Breast epithelium (tissue), 3 donors: ENCODE results near the gene FTSJ1.

Experiments used
- CTCF ChIP-seq, 3 donors: fragments of 450-650 bp; IDR thresholded peaks; one replicate each; pipeline ENCODE4 v1.5.1; 2016 to 2017; ENCODE audit warnings: antibody characterized with exemption in 3 of 3, mild to moderate bottlenecking in 3 of 3, moderate library complexity in 3 of 3
- POLR2A ChIP-seq: fragments of 450-650 bp; IDR thresholded peaks from one replicate; pipeline ENCODE4 v1.6.1; 2016; ENCODE audit warnings: antibody characterized with exemption, mild to moderate bottlenecking, moderate library complexity
- POLR2AphosphoS5 ChIP-seq, 3 donors: sonication (generic); formaldehyde crosslinking; IDR thresholded peaks; one replicate each; pipeline ENCODE4 v1.6.1; 2017; ENCODE audit warnings: antibody characterized with exemption in 3 of 3

DNA sequence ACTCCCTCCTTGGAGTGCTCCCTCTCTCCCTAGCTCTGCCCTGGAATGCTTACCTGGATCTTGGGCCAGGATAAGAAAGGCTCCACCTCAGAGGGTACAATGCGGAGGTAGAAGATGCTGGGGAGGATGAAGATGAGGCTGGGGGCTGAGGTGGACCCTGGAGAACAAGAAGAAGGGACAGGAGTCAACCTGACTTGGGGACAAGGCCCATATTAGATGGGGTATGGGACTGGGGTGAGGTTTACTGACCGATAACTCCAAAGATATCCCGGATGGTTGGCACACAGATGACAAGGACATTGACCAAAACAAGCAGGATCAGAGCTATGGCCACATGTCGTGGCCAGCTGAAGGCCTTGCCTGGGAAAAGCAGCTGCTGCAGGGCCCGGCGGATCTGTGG, 16.5 kb upstream of the FTSJ1 start:
- TF ChIP-seq CTCF (IDR thresholded peaks at IDR 0.05), result no peak
- no peak for TF ChIP-seq POLR2A
- TF ChIP-seq POLR2AphosphoS5 (IDR thresholded peaks at IDR 0.05), result no peak
